GM12872 (cell line): ENCODE measurements around the gene KRT78.

Source experiments
- CTCF ChIP-seq: IDR thresholded peaks from 3 replicates; pipeline ENCODE4 v1.5.1; 2011; ENCODE audit warnings: low read depth, mild to moderate bottlenecking, low read length, moderate library complexity; ENCODE audit not compliant: insufficient read depth

The KRT78 gene

GRCh38 chr12:52818887-52819420 lies 29.8 kb downstream of the KRT78 start:
- TF ChIP-seq CTCF = no peak

GRCh38 chr12:52818388-52818787 lies 30.4 kb downstream of the KRT78 start:
- TF ChIP-seq CTCF = no peak

- no peak for TF ChIP-seq CTCF
Observed at GRCh38 chr12:52817699-52818238, 31.0 kb downstream of the KRT78 start.

GRCh38 chr12:52817003-52817698 lies 31.6 kb downstream of the KRT78 start:
- TF ChIP-seq CTCF = no peak

- TF ChIP-seq CTCF = no peak
Observed at GRCh38 chr12:52815676-52816588, 32.9 kb downstream of the KRT78 start.

- no peak for TF ChIP-seq CTCF
Observed at GRCh38 chr12:52815161-52815560, 33.6 kb downstream of the KRT78 start.

GRCh38 chr12:52814710-52815155 lies 34.1 kb downstream of the KRT78 start:
- no peak for TF ChIP-seq CTCF
